ENCODE measurements around the gene LBX2. TPM values are rescaled to one million over a fixed set of nuclear protein-coding genes. Genes with fewer than 3 reads are reported as not detected.
A peak's percentile ranks its signal among the peaks of the same experiment; 100 is the strongest.

Gene LBX2
- total and polyA plus RNA-seq, 2 of the 4 experiments (the other 2 are of a cell fraction): 0.18 to 0.62 TPM

DNA sequence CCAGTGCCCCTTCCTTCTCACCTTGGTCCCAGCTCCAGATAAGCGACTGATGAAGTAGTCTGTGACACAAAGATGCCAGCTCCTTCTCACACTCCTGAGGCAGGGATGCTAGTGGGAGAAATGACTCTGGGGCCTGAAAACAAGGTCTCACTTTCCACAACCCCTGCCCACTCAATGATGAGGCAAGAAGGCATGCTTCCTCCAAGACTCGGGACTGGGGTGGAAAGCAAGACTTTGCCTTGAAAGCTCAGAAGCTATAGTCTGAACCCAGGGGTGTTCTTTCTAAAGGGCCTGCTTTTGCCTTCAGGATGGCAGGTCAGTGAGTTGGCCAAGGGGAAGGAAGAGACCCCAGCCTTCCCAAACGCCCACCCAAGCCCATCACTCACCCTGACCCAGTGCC, 18.0 kb downstream of the LBX2 start:
- peak overlapping the region; percentile 50; the same call in 1 of the 2 replicates for H3K4ac ChIP-seq (ENCODE audit: low read depth, low read length)
- peak overlapping the region; percentile 99 for H2AK9ac ChIP-seq (replicated peaks; ENCODE audit: low read depth, low read length, poor library complexity)
- no peak for ATAC-seq (ENCODE audit: low read depth)
- H2AFZ ChIP-seq (replicated peaks; ENCODE audit: low read length, poor library complexity): peak overlapping the region; percentile 100
- H4K20me1 ChIP-seq (ENCODE audit: insufficient read depth, low read length): peaks cover 3% of the 10 kb centered on the region; the same call in 1 of the 2 replicates
- ChIA-PET POLR2A (ENCODE audit: unreplicated experiment) (interaction anchor here (0.6 to 1.0 kb wide), 2 partner anchors 9 to 29 kb away, joined by 5 to 7 read pairs; partner anchors contain the start of gene MRPL53), CTCF (interaction anchor here (1.5 to 3.4 kb wide), 2 partner anchors 96 to 107 kb away, joined by 4 to 17 read pairs; no protein-coding TSS in a partner anchor)
- peak overlapping the region; percentile 97 for H3K4me2 ChIP-seq (ENCODE audit: low read depth, low read length)
- peak overlapping the region; percentile 69; the same call in 1 of the 2 replicates for H3K14ac ChIP-seq (replicated peaks; ENCODE audit: low read depth, low read length)
- no peak overlapping the region for H2BK15ac ChIP-seq (ENCODE audit: low read depth, low read length)
- H3K4me3 ChIP-seq (ENCODE audit: insufficient read depth, low read depth, low read length): peak overlapping the region; percentile 80
- H3K79me1 ChIP-seq (ENCODE audit: low read depth in 1 of 2, low read length in 2 of 2): peaks cover 19 to 70% of the 10 kb centered on the region in 2 experiments
- peak overlapping the region; percentile 66; the same call in 1 of the 2 replicates for H2AK5ac ChIP-seq (ENCODE audit: low read depth, low read length)
- DNase-seq: no peak
- no peak overlapping the region for H2BK20ac ChIP-seq (ENCODE audit: low read depth, low read length)
- no peak overlapping the region for H2BK120ac ChIP-seq (ENCODE audit: low read depth, low read length)
- peak overlapping the region; percentile 87 for H3K27ac ChIP-seq (ENCODE audit: insufficient read depth, low read length)
- peak overlapping the region; percentile 35; the same call in 1 of the 2 replicates for H3K23ac ChIP-seq (ENCODE audit: low read depth, low read length)
- peaks cover 9% of the 10 kb centered on the region; the same call in 1 of the 2 replicates for H3K9me1 ChIP-seq (ENCODE audit: insufficient read depth, low read length)
- in situ Hi-C loops (cut with MboI; ENCODE audit: low sequenced_read_pairs): loop anchor here (5.0 to 25.0 kb wide), 2 partner anchors 96 to 381 kb away; no protein-coding TSS in a partner anchor
- no CpG with 5 or more reads among the region's 3 CpGs for WGBS, 2 experiments (ENCODE audit: extremely low coverage in 2 of 2, insufficient read length in 1 of 2)
- no peak for TF ChIP-seq BHLHE40 (IDR thresholded peaks at IDR 0.05; ENCODE audit: low read depth, low read length)
- TF ChIP-seq CEBPB (IDR thresholded peaks at IDR 0.05; ENCODE audit: low read depth, low read length): peak; percentile 61; the same call in 1 of the 2 replicates
- peak; percentile 47; the same call in 1 of the 2 replicates for TF ChIP-seq MXI1 (IDR thresholded peaks at IDR 0.05; ENCODE audit: borderline replicate concordance, low read depth, low read length)
- peaks cover 11% of the 10 kb centered on the region for H3K4me1 ChIP-seq (ENCODE audit: control insufficient read depth, insufficient read depth, low read length)
- H3K18ac ChIP-seq (ENCODE audit: low read depth, low read length): no peak overlapping the region
- H3K9ac ChIP-seq (ENCODE audit: low read depth, low read length): peak overlapping the region; percentile 76
- H4K8ac ChIP-seq (ENCODE audit: low read depth in 2 of 2, low read length in 2 of 2): peak overlapping the region; percentile 79 to 88; a peak in 2 of 4 replicates
- dilution Hi-C loops (cut with HindIII; ENCODE audit: low sequenced_read_pairs, unreplicated experiment): no loop called here
- H3K56ac ChIP-seq (ENCODE audit: extremely low read depth, insufficient read depth, low read length): no peak overlapping the region
- H3K36me3 ChIP-seq (ENCODE audit: control insufficient read depth, insufficient read depth, low read length): peaks cover 16% of the 10 kb centered on the region
- peak overlapping the region; percentile 5; the same call in 1 of the 2 replicates for H4K5ac ChIP-seq (ENCODE audit: low read depth, low read length)
- peak overlapping the region; percentile 79; the same call in 1 of the 2 replicates for H4K91ac ChIP-seq (ENCODE audit: insufficient read depth, low read depth, low read length)
- no TSS peak for BruUV-seq (replicated peaks)
- no peaks in the 10 kb centered on the region for H3K27me3 ChIP-seq (ENCODE audit: control insufficient read depth, insufficient read depth, low read length)
- H2BK5ac ChIP-seq (ENCODE audit: low read depth, low read length, poor library complexity, severe bottlenecking): peak overlapping the region; percentile 83
- intact Hi-C loops (cut with micrococcal nuclease): no loop called here
- H3K9me3 ChIP-seq (ENCODE audit: control insufficient read depth, insufficient read depth, low read length): no peaks in the 10 kb centered on the region
